A549 (cell line): Measurements from ENCODE around the gene FGF19. TPM values are rescaled to one million over a fixed set of nuclear protein-coding genes. Genes with fewer than 3 reads are reported as not detected.
A peak's percentile ranks its signal among the peaks of the same experiment; 100 is the strongest.

Source experiments
- ATAC-seq, 2 experiments: fragments of 200-7000 bp in 1 of 2; fragments of >200 bp in 1 of 2; cut with Nextera tagmentation in 1 of 2; cut with Tn5 transposase in 1 of 2; 3 replicates each; pipeline versions ENCODE4 v1.8.0 to v1.9.1; 2018 to 2020; ENCODE audit warnings: mild to moderate bottlenecking in 1 of 2, moderate library complexity in 1 of 2
- CTCF ChIA-PET: fragments of 300-600 bp; sonication (Branson Sonifier 250); formaldehyde crosslinking; extraction: SDS; loops from one replicate; lab custom pipeline; 2021; ENCODE audit warnings: antibody characterized with exemption, inconsistent platforms; lab: Yijun Ruan, JAX
- POLR2A ChIA-PET: fragments of 350-600 bp; formaldehyde crosslinking; extraction: SDS; loops from one replicate; lab custom pipeline; 2021; ENCODE audit warnings: antibody characterized with exemption, inconsistent platforms; lab: Yijun Ruan, JAX
- DNase-seq, 2 experiments: peaks; one replicate each; pipeline versions ENCODE4 v3.0.0 to v3.0.0-alpha.2; 2011 to 2016; ENCODE audit warnings: low read depth in 1 of 2, low spot score in 1 of 2
- FAIRE-seq: peaks from 2 replicates; lab custom pipeline; 2011; peaks lifted over from hg19 to GRCh38; lab: Jason Lieb, UNC
- H3K27ac ChIP-seq, 2 experiments: fragments of >200 bp; sonication (Bioruptor Twin); formaldehyde crosslinking; 3 replicates each; pipeline ENCODE4 v1.5.1; 2016 to 2017
- H3K4me1 ChIP-seq: fragments of >200 bp; sonication (Bioruptor Twin); formaldehyde crosslinking; 3 replicates; pipeline ENCODE4 v1.6.1; 2016
- H3K4me2 ChIP-seq: fragments of >200 bp; sonication (Bioruptor Twin); formaldehyde crosslinking; 3 replicates; pipeline ENCODE4 v1.6.1; 2016
- H3K4me3 ChIP-seq: fragments of >200 bp; sonication (Bioruptor Twin); formaldehyde crosslinking; 3 replicates; pipeline ENCODE4 v1.5.1; 2016
- H3K9me3 ChIP-seq: fragments of >200 bp; sonication (Bioruptor Twin); formaldehyde crosslinking; 3 replicates; pipeline ENCODE4 v1.6.1; 2016
- GATA3 ChIP-seq: IDR thresholded peaks from 2 replicates; pipeline ENCODE4 v1.6.1; 2012; ENCODE audit warnings: borderline replicate concordance
- JUN ChIP-seq, 2 experiments: fragments of >200 bp; sonication (Bioruptor Twin); formaldehyde crosslinking; IDR thresholded peaks; 2 replicates in 1 of 2; 3 replicates in 1 of 2; pipeline ENCODE4 v1.6.1; 2016 to 2017
- POLR2AphosphoS2 ChIP-seq: conservative IDR thresholded peaks from 2 replicates; pipeline ENCODE4 v1.6.1; 2012; ENCODE audit warnings: low read length, improper control_type of control experiment, inconsistent platforms
- RNF2 ChIP-seq: fragments of 200-600 bp; sonication (generic); IDR thresholded peaks from 2 replicates; pipeline ENCODE4 v1.6.1; 2016; ENCODE audit warnings: low read depth, mild to moderate bottlenecking, antibody characterized with exemption, moderate library complexity, borderline replicate concordance
- TFCP2L1 ChIP-seq: fragments of 250-450 bp; sonication (Bioruptor Pico); IDR thresholded peaks from 2 replicates; pipeline ENCODE4 v1.5.0; 2021; ENCODE audit warnings: mild to moderate bottlenecking
- ZNF302 ChIP-seq: fragments of 250-450 bp; sonication (Bioruptor Pico); IDR thresholded peaks from 2 replicates; pipeline ENCODE4 v1.9.0; 2021; ENCODE audit warnings: inconsistent platforms, mild to moderate bottlenecking, moderate library complexity
- WGBS: methylation state at CpG from one replicate; pipeline ENCODE4 v1.1.6; 2017; ENCODE audit errors: missing lambda C conversion rate; 5-methylcytosine and 5-hydroxymethylcytosine counted together
- polyA plus RNA-seq, 4 experiments: library from polyadenylated mRNA; depleted of rRNA in 3 of 4; stranded (reverse); fragments of >200 nt; fragmentation: RNase III in 1 of 4; extraction: RNeasy Plus Mini Kit Qiagen cat#74134 plus additional on column Dnase treatment in 1 of 4; gene quantifications; 2 replicates in 3 of 4; 3 replicates in 1 of 4; pipeline ENCODE4 v1.2.3, GENCODE V29; 2011 to 2017
- TF ChIP-seq, protein P1 (sequence below): IDR thresholded peaks from 2 replicates; pipeline ENCODE4 v1.6.1; 2012
- TF ChIP-seq, protein P2 (sequence below): fragments of >200 bp; sonication (Bioruptor Twin); formaldehyde crosslinking; IDR thresholded peaks from 3 replicates; pipeline ENCODE4 v1.6.1; 2016
- TF ChIP-seq, protein P3 (sequence below): IDR thresholded peaks from 2 replicates; pipeline ENCODE4 v1.6.1; 2012; ENCODE audit warnings: low read depth, borderline replicate concordance
- TF ChIP-seq, protein P4 (sequence below): fragments of >200 bp; sonication (Bioruptor Twin); formaldehyde crosslinking; IDR thresholded peaks from 2 replicates; pipeline ENCODE4 v1.6.1; 2016
- TF ChIP-seq, protein P5 (sequence below): fragments of 150-350 bp; IDR thresholded peaks from 2 replicates; pipeline ENCODE4 v1.6.1; 2014; ENCODE audit warnings: low read depth, mild to moderate bottlenecking, low read length

The FGF19 gene
- polyA plus RNA-seq, 2 of the 4 experiments (the other 2 are of a cell fraction) = 0.05 to 0.31 TPM

DNA sequence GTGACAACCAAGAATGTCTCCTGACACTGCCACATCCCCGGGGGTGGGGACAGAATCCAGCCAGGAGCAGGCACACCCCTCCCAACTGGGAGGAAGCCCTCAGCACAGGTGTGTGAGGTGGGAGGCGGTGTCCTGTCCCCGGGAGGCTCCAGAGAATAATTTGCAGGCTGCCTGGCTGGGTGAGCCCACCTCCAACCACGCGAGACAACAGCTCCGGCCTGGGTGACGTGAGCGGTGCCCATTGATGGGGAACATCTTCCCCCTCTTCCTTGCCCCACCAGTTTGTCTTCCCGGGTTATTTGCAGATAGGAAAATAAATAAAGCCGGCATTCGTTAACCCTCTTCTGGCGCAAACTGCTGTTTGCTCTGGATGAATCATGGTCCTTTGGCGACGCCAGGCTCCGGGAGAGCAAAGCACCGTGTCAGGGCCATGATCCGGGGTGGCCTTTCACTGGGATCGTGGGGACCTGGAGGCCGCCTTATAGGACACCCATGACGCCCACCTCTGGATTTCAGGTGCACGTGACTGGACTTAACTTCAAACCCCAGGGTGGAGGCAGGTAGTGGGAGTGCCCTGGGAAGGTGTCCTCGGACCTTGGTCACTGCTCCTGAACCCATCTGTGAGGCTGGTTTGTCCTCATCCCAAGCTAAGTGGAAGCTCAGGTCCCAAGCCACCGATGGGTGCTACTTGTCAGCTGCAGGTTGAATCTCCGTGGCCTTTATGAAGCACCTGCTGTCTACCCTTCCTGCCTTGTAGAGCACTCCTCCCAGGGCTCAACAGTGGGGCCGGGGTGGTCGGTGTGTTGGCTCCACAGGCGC is 49.0 kb downstream of the FGF19 start (continued):
- TF ChIP-seq, protein P1, sequence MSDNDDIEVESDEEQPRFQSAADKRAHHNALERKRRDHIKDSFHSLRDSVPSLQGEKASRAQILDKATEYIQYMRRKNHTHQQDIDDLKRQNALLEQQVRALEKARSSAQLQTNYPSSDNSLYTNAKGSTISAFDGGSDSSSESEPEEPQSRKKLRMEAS = peak; percentile 91

DNA sequence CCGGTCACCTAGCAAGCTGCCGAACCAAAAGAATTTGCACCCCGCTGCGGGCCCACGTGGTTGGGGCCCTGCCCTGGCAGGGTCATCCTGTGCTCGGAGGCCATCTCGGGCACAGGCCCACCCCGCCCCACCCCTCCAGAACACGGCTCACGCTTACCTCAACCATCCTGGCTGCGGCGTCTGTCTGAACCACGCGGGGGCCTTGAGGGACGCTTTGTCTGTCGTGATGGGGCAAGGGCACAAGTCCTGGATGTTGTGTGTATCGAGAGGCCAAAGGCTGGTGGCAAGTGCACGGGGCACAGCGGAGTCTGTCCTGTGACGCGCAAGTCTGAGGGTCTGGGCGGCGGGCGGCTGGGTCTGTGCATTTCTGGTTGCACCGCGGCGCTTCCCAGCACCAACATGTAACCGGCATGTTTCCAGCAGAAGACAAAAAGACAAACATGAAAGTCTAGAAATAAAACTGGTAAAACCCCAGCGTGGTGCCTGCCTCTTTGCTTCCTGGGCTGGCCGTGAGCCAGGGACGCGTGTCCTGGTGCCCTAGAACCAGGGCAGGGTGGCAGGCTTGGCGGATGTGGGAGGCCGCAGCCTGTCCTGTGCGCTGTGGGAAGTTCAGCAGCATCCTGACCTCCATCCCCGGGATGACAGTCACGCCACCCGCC is 49.7 kb downstream of the FGF19 start:
- 8% methylated on average over 30 of the region's 38 CpGs for whole genome bisulfite sequencing
- Histone ChIP-seq H3K27ac (peak overlapping the region; percentile 87 to 90), H3K4me2 (peak overlapping the region; percentile 84), H3K4me1 (peaks cover 69% of the 10 kb centered on the region), H3K4me3 (peak overlapping the region; percentile 33), H3K9me3 (no peaks in the 10 kb centered on the region)
- ChIA-PET POLR2A (interaction anchor here (0.7 to 1.3 kb wide), 2 partner anchors 22 to 357 kb away, joined by 3 read pairs; no protein-coding TSS in a partner anchor), CTCF (interaction anchor here (0.7 to 10.9 kb wide), 4 partner anchors 10 to 552 kb away, joined by 3 to 149 read pairs (median 80); no protein-coding TSS in a partner anchor)
- DNase-seq (peak; percentile 27 to 83), FAIRE-seq (no peak), ATAC-seq (peak; percentile 28 to 42)
- TF ChIP-seq TFCP2L1 (CRISPR knock-in tag) = peak; percentile 2; the same call in 1 of the 2 replicates
- TF ChIP-seq, protein P2, sequence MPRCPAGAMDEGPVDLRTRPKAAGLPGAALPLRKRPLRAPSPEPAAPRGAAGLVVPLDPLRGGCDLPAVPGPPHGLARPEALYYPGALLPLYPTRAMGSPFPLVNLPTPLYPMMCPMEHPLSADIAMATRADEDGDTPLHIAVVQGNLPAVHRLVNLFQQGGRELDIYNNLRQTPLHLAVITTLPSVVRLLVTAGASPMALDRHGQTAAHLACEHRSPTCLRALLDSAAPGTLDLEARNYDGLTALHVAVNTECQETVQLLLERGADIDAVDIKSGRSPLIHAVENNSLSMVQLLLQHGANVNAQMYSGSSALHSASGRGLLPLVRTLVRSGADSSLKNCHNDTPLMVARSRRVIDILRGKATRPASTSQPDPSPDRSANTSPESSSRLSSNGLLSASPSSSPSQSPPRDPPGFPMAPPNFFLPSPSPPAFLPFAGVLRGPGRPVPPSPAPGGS = no peak
- peak; percentile 74; the same call in 1 of the 2 replicates for TF ChIP-seq RNF2
- TF ChIP-seq ZNF302 (CRISPR knock-in tag) = no peak
- TF ChIP-seq, protein P3, sequence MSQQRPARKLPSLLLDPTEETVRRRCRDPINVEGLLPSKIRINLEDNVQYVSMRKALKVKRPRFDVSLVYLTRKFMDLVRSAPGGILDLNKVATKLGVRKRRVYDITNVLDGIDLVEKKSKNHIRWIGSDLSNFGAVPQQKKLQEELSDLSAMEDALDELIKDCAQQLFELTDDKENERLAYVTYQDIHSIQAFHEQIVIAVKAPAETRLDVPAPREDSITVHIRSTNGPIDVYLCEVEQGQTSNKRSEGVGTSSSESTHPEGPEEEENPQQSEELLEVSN = 0 out of 2 replicates have a peak, but pooled peaks have one; percentile 1

DNA sequence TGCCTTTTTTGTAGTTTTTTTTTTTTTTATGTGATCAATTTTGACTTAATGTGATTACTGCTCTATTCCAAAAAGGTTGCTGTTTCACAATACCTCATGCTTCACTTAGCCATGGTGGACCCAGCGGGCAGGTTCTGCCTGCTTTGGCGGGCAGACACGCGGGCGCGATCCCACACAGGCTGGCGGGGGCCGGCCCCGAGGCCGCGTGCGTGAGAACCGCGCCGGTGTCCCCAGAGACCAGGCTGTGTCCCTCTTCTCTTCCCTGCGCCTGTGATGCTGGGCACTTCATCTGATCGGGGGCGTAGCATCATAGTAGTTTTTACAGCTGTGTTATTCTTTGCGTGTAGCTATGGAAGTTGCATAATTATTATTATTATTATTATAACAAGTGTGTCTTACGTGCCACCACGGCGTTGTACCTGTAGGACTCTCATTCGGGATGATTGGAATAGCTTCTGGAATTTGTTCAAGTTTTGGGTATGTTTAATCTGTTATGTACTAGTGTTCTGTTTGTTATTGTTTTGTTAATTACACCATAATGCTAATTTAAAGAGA is 50.3 kb downstream of the FGF19 start:
- CTCF ChIA-PET = interaction anchor here (0.7 to 10.9 kb wide), 4 partner anchors 10 to 551 kb away, joined by 3 to 149 read pairs (median 80); no protein-coding TSS in a partner anchor

DNA sequence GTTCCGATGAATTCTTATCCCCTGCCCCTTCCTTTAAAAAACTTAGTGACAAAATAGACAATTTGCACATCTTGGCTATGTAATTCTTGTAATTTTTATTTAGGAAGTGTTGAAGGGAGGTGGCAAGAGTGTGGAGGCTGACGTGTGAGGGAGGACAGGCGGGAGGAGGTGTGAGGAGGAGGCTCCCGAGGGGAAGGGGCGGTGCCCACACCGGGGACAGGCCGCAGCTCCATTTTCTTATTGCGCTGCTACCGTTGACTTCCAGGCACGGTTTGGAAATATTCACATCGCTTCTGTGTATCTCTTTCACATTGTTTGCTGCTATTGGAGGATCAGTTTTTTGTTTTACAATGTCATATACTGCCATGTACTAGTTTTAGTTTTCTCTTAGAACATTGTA is 50.8 kb downstream of the FGF19 start:
- ATAC-seq (no peak), DNase-seq (peak in 1 of 2 experiments; percentile 54), FAIRE-seq (no peak)
- Histone ChIP-seq H3K4me1 (peaks cover 75% of the 10 kb centered on the region), H3K9me3 (no peaks in the 10 kb centered on the region), H3K27ac (peak overlapping the region; percentile 87 to 90; a peak in 5 of 6 replicates), H3K4me2 (peak overlapping the region; percentile 84), H3K4me3 (peak overlapping the region; percentile 33; the same call in 2 of the 3 replicates)
- ChIA-PET POLR2A (interaction anchor here (1.3 kb wide), 1 partner anchor 23 kb away, joined by 3 read pairs; no protein-coding TSS in a partner anchor), CTCF (interaction anchor here (4.5 to 10.9 kb wide), 3 partner anchors 9 to 551 kb away, joined by 44 to 149 read pairs (median 116); no protein-coding TSS in a partner anchor)
- WGBS = 48% methylated on average over 11 of the region's 11 CpGs
- TF ChIP-seq POLR2AphosphoS2 = peak; percentile 67; the same call in 1 of the 2 replicates
- TF ChIP-seq, protein P4, sequence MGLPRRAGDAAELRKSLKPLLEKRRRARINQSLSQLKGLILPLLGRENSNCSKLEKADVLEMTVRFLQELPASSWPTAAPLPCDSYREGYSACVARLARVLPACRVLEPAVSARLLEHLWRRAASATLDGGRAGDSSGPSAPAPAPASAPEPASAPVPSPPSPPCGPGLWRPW = no peak
- 0 out of 5 replicates have a peak, but pooled peaks of 1 of the 2 experiments have one; percentile 24 for TF ChIP-seq JUN (IDR thresholded peaks at IDR 0.05)
- TF ChIP-seq, protein P5, sequence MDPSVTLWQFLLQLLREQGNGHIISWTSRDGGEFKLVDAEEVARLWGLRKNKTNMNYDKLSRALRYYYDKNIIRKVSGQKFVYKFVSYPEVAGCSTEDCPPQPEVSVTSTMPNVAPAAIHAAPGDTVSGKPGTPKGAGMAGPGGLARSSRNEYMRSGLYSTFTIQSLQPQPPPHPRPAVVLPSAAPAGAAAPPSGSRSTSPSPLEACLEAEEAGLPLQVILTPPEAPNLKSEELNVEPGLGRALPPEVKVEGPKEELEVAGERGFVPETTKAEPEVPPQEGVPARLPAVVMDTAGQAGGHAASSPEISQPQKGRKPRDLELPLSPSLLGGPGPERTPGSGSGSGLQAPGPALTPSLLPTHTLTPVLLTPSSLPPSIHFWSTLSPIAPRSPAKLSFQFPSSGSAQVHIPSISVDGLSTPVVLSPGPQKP = no peak

More for the DNA sequence above, 50.3 kb downstream of the FGF19 start:
- Histone ChIP-seq H3K4me2 (peak overlapping the region; percentile 84), H3K4me3 (peak overlapping the region; percentile 33), H3K27ac (peak overlapping the region; percentile 87 to 90), H3K9me3 (no peaks in the 10 kb centered on the region), H3K4me1 (peaks cover 74% of the 10 kb centered on the region)
- TF ChIP-seq GATA3 (no peak), JUN (IDR thresholded peaks at IDR 0.05) (0 out of 5 replicates have a peak, but pooled peaks of 1 of the 2 experiments have one; percentile 7)
- WGBS = 72% methylated on average over 20 of the region's 23 CpGs
- POLR2A ChIA-PET = interaction anchor here (1.3 kb wide), 1 partner anchor 22 kb away, joined by 3 read pairs; no protein-coding TSS in a partner anchor
- FAIRE-seq (no peak), DNase-seq (no peak), ATAC-seq (no peak)
